ENCODE results near the gene KCNB1. TPM values are rescaled to one million over a fixed set of nuclear protein-coding genes. Genes with fewer than 3 reads are reported as not detected.
"Not testable (repeated sequence)": the region's sequence is repeated elsewhere in the genome, so short reads cannot be mapped to it uniquely, and the experiment has no call there.

Gene KCNB1
- total RNA-seq, 1 donor from 2014 or later, result 2.0 TPM

GRCh38 chr20:49412254-49412653 lies 70.2 kb downstream of the KCNB1 start:
- TF ChIP-seq POLR2AphosphoS5 (IDR thresholded peaks at IDR 0.05; ENCODE audit: insufficient read depth in 1 of 2, low read depth in 1 of 2) (no peak), CTCF (IDR thresholded peaks at IDR 0.05) (no peak), POLR2A (IDR thresholded peaks at IDR 0.05) (no peak)
- no peak for DNase-seq (ENCODE audit: extremely low spot score in 2 of 2)
- Histone ChIP-seq H3K4me3 (no peak overlapping the region), H3K27me3 (no peaks in the 10 kb centered on the region), H3K9me3 (no peaks in the 10 kb centered on the region), H3K27ac (no peak overlapping the region), H3K36me3 (no peaks in the 10 kb centered on the region), H3K4me1 (no peaks in the 10 kb centered on the region)
- intact Hi-C loops (cut with DNase I), result no loop called here

- TF ChIP-seq POLR2A (IDR thresholded peaks at IDR 0.05) (no peak), POLR2AphosphoS5 (IDR thresholded peaks at IDR 0.05; ENCODE audit: insufficient read depth in 1 of 2, low read depth in 1 of 2) (no peak)
- H3K27ac ChIP-seq, result no peak overlapping the region
- intact Hi-C loops (cut with DNase I), result no loop called here
- H3K9me3 ChIP-seq, result no peaks in the 10 kb centered on the region
- no peak for DNase-seq (ENCODE audit: extremely low spot score in 2 of 2)
- no peaks in the 10 kb centered on the region for H3K27me3 ChIP-seq
- no peaks in the 10 kb centered on the region for H3K4me1 ChIP-seq
- H3K36me3 ChIP-seq, result no peaks in the 10 kb centered on the region
- no peak overlapping the region for H3K4me3 ChIP-seq
Measured at GRCh38 chr20:49411221-49411925, 71.1 kb downstream of the KCNB1 start.

GRCh38 chr20:49409975-49410621 lies 72.4 kb downstream of the KCNB1 start:
- DNase-seq (ENCODE audit: extremely low spot score in 2 of 2); H3K9me3 ChIP-seq; H3K36me3 ChIP-seq; H3K4me1 ChIP-seq; H3K27me3 ChIP-seq; H3K4me3 ChIP-seq; H3K27ac ChIP-seq; intact Hi-C loops (cut with DNase I): not testable (repeated sequence)

- intact Hi-C loops (cut with DNase I), result no loop called here
- no peak overlapping the region for H3K27ac ChIP-seq
Measured at GRCh38 chr20:49409302-49409974, 73.0 kb downstream of the KCNB1 start.

GRCh38 chr20:49408509-49409104 lies 73.9 kb downstream of the KCNB1 start:
- no peak for DNase-seq (ENCODE audit: extremely low spot score in 2 of 2)
- Histone ChIP-seq H3K4me1 (no peaks in the 10 kb centered on the region), H3K9me3 (no peaks in the 10 kb centered on the region), H3K36me3 (no peaks in the 10 kb centered on the region), H3K27ac (no peak overlapping the region), H3K4me3 (no peak overlapping the region), H3K27me3 (no peaks in the 10 kb centered on the region)
- TF ChIP-seq POLR2AphosphoS5 (IDR thresholded peaks at IDR 0.05; ENCODE audit: insufficient read depth in 1 of 2, low read depth in 1 of 2), result no peak
- no peak for TF ChIP-seq CTCF (IDR thresholded peaks at IDR 0.05)
- TF ChIP-seq POLR2A (IDR thresholded peaks at IDR 0.05), result no peak
- intact Hi-C loops (cut with DNase I), result no loop called here

More at GRCh38 chr20:49409302-49409974, 73.0 kb downstream of the KCNB1 start:
- TF ChIP-seq CTCF (IDR thresholded peaks at IDR 0.05), result no peak
- no peak for TF ChIP-seq POLR2A (IDR thresholded peaks at IDR 0.05)
- no peak for TF ChIP-seq POLR2AphosphoS5 (IDR thresholded peaks at IDR 0.05; ENCODE audit: insufficient read depth in 1 of 2, low read depth in 1 of 2)
- no peaks in the 10 kb centered on the region for H3K27me3 ChIP-seq
- H3K4me3 ChIP-seq, result no peak overlapping the region
- no peaks in the 10 kb centered on the region for H3K4me1 ChIP-seq
- H3K9me3 ChIP-seq, result no peaks in the 10 kb centered on the region
- no peak for DNase-seq (ENCODE audit: extremely low spot score in 2 of 2)
- no peaks in the 10 kb centered on the region for H3K36me3 ChIP-seq
